ENCODE measurements around the gene MPRIP.

The MPRIP gene

DNA sequence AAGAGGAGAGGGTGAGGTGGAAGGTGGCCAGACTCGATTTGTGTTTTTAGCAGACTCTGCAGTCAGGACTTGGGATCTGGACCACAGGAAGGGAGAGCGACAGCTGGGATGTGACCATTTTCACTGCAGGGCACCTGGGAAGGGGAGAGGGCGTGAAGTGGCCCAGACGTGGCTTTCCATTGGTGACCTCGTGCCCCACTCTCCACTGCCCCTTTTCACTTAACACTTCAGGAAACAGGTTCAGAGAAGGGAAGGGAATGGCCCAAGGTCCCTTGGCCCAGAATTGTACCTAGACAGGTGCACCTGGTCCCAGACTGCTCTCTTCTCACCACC, 22.9 kb upstream of the MPRIP start:
- TF ChIP-seq, protein P1, sequence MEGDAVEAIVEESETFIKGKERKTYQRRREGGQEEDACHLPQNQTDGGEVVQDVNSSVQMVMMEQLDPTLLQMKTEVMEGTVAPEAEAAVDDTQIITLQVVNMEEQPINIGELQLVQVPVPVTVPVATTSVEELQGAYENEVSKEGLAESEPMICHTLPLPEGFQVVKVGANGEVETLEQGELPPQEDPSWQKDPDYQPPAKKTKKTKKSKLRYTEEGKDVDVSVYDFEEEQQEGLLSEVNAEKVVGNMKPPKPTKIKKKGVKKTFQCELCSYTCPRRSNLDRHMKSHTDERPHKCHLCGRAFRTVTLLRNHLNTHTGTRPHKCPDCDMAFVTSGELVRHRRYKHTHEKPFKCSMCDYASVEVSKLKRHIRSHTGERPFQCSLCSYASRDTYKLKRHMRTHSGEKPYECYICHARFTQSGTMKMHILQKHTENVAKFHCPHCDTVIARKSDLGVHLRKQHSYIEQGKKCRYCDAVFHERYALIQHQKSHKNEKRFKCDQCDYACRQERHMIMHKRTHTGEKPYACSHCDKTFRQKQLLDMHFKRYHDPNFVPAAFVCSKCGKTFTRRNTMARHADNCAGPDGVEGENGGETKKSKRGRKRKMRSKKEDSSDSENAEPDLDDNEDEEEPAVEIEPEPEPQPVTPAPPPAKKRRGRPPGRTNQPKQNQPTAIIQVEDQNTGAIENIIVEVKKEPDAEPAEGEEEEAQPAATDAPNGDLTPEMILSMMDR (IDR thresholded peaks at IDR 0.05; ENCODE audit: low read depth, low read length, missing control alignments) = no peak
- DNase-seq (ENCODE audit: extremely low read depth, low read depth) = no peak
- no peak overlapping the region for H3K4me3 ChIP-seq (replicated peaks; ENCODE audit: low read depth, low read length)

DNA sequence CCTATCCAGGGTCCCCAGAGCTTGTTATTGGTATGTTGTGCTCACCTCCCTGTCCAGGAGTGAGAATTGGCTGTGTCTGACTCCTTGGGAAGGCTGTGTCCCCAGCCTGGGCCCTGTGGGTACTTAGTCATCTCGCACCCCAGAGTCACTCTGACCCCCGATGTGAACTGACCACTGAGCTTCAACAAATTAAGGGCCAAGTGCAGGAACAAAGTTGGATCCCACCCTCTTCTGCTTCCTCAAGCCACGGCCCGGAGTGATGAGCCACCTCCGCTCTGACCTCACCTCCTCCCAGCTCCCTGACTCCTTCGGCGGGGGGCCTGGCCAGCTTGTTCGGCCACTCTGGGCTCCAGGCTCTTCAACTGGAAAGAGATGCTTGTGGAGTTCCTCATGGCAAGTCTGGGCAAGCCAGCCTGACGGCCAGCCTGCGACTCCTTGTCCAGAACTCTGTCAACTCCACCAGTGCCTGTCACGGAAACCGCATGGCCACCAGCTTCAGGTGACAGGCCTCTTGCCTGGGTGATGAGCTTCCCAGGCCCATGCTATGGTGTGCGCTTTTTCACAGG, 22.3 kb upstream of the MPRIP start:
- no peak for DNase-seq (ENCODE audit: extremely low read depth, low read depth)
- TF ChIP-seq, protein P1 (IDR thresholded peaks at IDR 0.05; ENCODE audit: low read depth, low read length, missing control alignments) = no peak
- no peak overlapping the region for H3K4me3 ChIP-seq (replicated peaks; ENCODE audit: low read depth, low read length)

DNA sequence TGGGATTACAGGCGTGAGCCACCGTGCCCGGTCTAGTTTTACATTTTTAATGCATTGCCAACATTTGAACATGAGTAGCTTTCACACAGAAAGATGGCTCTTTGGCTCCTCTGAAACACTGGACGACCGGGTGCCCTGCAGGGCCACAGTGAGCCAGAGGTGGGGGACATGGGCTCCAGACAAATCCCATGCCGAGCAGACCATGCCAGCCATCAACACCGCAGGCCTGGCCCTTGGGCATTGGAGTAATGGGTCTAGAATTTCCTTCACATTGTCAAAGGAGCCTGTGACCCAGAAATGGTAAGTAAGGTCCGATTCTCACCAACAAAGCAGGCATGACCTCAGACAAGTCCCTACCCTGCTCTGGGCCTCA, 21.4 kb upstream of the MPRIP start:
- no peak for DNase-seq (ENCODE audit: extremely low read depth, low read depth)
- H3K4me3 ChIP-seq (replicated peaks; ENCODE audit: low read depth, low read length) = no peak overlapping the region
- TF ChIP-seq, protein P1 (IDR thresholded peaks at IDR 0.05; ENCODE audit: low read depth, low read length, missing control alignments) = no peak

DNA sequence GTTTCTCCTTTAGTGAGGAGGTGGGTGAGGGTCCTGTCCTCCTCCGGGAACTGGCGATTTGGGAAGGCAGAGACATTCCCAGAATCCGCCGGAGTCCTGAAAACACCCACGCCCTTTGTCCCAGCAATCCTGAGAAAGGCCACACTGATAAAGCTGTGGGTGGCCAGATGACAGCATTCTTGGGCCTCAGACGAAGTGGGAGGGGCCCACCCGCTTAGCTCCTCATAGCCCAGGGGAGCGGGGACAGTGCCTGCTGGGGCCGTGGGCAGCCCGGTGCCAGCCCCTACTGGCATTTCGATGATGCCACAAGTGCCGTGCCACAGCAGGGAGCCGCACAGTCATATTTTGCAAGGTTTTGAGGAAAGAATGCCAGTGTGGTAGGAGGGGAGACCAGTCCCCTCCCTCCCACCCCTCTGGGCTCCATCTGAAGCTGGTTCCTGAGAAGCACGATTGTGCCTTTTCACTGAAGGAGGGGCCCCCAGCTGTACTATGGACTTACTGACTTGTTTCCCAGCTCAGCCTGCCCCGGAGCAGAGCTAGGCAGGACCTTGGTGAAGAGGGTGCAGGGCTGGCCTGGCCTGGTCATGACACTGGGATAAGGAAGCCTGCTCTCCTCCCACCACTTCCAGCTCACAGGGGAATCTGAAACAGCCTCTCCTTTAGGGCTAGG, 20.9 kb upstream of the MPRIP start:
- no peak for DNase-seq (ENCODE audit: extremely low read depth, low read depth)
- H3K4me3 ChIP-seq (replicated peaks; ENCODE audit: low read depth, low read length) = no peak overlapping the region
- TF ChIP-seq, protein P1 (IDR thresholded peaks at IDR 0.05; ENCODE audit: low read depth, low read length, missing control alignments) = no peak

DNA sequence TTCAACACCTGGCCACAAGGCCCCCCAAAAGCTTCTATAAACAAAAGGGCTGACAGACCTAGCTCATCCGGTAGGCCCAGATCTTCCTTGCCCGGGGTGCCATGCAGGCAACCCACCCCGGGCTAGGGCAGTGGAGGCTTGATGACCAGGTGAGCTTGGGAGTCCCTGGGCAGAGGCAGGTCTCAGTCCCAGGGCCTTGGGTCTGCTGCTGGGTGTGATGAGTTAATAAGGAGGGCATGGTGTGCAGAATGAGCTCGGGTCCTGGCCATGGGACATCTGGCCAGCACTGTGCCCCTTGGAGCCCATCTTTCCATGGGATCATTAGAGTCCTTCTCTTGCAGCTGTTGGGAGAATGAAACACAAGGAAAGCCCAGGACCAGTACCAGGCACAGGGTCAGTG, 20.2 kb upstream of the MPRIP start:
- no peak overlapping the region for H3K4me3 ChIP-seq (replicated peaks; ENCODE audit: low read depth, low read length)
- DNase-seq (ENCODE audit: extremely low read depth, low read depth) = no peak
- TF ChIP-seq, protein P1 (IDR thresholded peaks at IDR 0.05; ENCODE audit: low read depth, low read length, missing control alignments) = no peak

DNA sequence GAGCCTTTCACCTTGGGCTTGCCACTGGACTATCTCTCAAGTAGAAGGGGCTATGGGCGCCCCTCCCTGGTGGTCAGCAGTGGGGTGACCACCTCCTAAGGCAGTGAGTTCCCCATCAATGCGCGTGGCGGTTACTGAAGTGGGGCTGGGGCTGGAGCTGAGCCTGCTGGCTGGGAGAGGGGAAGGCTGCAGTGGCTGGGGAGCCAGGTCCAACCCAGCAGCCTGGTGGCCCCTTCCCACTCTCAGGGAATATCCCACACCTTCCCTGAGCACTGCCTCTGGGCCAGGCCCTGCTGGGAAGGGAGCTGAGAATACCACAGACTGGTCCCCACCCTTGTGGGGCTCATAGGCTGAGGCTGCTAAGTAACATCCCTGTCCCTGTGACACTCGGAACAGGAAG, 19.8 kb upstream of the MPRIP start:
- H3K4me3 ChIP-seq (replicated peaks; ENCODE audit: low read depth, low read length) = no peak overlapping the region
- TF ChIP-seq, protein P1 (IDR thresholded peaks at IDR 0.05; ENCODE audit: low read depth, low read length, missing control alignments) = no peak
- no peak for DNase-seq (ENCODE audit: extremely low read depth, low read depth)

Measured in HFF-Myc (cell line).